ENCODE results near the gene PDE3A.
"Not testable (repeated sequence)": the region's sequence is repeated elsewhere in the genome, so short reads cannot be mapped to it uniquely, and the experiment has no call there.

PDE3A gene
- total RNA-seq, result 0 to 0.11 (median 0) reads per million in 3 experiments

DNA sequence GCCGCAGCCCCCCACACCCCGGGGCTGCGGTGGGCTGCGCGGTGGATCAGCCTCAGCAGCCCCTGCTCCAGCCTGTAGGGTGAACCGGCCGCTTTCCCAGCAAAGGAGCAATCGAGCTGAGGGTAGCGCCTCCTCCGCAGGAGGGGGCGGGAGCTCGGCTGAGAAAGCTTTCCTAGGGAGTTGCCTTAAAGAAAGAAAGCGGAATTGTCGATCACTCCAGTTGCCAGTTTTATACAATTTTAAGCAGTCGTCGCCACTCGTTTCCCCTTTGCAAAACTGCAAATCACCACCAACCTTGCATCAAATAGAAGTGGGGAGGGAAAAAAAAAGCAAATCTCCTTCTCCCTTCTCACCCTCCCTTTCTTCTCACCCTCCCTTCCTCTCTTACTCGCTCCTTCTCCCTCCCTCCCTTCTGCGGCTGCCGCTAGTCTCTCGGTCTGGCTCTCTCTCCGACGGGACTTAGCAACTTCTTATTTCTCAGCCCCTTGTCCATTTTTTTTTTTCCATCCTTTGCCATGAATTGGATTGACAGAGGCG, at the start of gene PDE3A:
Gene PDE3A, plus strand, starts transcription at position 424 of the 537 bp plus-strand sequence. CDS start 748 bp downstream, outside the sequence.
- DNase-seq, result no peak

DNA sequence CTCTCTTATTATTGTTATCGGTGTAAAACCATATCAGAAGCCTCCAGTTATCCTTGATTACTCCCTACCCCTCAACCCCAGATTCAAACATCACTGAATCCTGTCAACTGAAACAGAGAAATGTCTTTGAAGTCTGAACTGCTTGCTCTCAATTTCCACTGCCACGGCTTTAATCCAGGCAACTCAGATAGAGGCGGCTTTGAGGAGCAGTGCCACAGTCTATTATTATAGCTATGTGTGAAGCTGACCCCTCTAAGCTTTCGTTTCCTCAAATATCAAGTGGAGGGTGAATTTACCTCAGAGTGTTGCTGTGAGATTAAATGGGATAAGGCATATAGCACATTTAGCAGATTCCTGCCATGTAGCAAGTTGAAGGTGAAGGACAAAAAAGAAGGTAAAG, 49.0 kb upstream of the PDE3A start:
- no peak for DNase-seq

DNA sequence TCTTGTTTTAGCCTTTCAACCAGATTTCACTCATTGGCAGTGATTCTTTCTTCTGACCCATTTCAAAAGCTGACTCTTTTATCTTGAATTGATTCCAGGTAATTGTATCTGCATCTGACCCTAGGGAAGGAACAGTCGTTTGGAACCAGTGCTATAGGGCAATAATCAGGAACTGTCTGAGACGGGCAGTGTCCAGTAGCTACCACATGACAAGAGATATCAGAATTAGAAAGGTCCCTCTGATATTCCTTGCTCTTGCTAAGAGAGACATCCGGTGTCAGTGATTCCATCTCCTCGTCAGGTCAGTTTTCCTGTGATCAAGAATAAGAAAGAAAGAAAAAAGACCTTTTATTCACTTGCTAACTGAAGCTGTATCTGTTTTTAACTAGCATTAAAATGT, 47.8 kb upstream of the PDE3A start:
- no peak for DNase-seq

DNA sequence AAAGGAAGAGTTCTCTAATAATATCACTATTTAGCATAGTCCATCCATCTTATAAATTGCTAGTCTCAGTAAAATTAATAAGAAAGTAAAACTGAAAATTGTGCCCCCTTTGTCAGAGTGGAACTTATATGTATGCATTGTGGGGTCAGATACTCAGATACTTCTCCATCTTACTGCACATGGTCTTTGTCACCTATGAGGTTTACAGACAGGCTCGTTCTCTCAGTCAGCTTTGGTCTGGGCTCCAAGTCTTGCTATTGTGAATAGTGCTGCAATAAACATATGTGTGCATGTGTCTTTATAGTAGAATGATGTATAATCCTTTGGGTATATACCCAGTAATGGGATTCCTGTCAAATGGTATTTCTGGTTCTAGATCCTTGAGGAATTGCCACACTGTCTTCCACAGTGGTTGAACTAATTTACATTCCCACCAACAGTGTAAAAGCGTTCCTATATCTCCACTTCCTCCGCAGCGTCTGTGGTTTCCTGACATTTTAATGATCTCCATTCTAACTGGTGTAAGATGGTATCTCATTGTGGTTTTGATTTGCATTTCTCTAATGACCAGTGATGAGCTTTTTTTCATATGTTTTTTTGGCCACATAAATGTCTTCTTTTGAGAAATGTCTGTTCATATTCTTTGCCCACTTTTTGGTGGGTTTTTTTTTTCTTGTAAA, 37.4 kb upstream of the PDE3A start:
- not testable (repeated sequence) for DNase-seq

DNA sequence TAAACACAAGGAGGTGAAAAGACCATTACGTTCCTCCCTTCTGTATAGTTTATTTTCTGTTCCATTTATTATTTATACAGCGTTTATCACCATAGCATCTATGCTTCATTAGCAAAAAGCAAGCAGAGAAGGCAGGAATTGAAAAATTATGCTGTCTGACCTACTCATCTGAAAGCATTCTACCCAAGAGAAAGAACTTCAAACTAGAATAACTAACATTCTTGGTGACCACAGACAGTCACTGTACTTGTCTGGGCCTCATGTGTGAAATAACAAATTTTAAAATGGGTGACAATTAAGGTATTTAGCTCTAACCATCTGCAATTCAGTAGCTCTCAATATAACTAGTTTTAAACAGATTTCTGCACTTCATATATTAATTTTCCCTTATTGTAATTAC, 29.3 kb upstream of the PDE3A start:
- DNase-seq, result no peak

DNA sequence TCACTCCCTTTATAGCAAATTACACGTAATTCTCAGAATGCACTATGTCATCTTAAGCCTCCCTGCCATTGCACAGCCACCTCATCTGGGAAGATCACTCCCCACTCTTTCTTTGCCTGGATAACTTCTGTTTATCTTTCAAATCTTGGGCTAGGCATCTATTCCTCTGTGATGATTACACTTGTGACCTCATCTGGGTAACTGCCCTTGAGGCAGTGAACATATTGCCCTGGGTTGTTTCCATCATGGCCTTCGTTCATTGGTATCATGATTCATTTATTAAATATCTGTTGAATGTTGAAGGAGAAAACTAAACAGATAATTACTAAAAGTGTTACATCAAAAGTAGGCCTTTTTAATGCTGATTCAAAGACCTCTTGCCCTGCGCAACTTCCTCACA, 26.2 kb upstream of the PDE3A start:
- no peak for DNase-seq

DNA sequence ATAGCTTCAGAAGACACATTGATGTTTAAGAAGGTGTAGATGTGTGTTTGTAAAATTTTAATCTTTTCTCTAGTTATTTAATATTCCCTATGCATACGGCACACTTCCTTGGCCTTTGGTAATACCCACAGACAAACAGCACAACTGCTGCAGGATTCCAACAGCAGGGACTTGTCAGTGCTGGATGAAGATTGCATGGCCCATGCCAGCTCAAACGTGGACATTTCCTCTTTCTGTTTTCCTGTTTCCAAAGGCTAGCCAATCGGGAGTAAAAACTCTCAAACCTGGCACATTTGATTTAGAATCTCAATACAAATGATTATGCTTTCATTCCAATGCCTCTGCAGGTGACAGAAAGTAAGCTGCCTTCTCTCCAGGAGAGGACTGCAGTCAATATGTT, 22.5 kb upstream of the PDE3A start:
- DNase-seq, result no peak

DNA sequence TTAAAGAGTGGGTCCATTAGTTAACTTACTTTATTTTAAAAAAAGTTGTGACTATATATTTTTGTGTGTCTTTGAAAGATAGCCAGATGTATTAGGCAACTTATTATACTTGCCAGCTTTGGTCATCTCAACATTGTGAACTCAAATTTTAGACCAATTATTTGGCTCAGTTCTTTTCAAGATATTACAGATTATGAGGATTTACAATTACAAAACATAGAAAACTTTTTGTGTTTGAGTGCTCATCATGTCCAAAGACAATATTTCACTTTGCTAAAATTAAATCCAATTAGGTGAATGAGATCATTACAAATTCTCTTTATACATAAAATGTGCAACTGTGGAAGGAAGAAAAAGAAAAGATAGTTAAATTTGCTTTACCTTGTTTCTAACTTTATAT, 18.3 kb upstream of the PDE3A start:
- no peak for DNase-seq

DNA sequence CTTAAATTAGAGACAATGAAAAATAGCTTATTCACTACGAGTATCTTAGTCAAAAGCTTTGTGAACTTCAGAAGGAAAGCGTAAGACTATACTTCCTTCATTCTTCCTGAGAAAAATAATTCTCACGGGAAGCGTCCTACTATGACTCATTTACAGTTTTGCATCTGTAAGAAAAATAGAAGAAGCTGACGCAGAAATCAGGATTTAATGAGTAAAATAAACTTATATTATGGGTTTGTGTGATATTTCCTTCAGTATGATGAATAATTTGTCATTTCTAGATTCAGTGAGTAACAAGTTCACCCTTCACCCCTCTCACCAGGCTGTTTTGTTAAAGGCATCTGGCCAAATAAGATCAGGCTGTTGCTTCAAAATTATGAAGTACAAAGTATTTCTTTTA, 17.8 kb upstream of the PDE3A start:
- no peak for DNase-seq

DNA sequence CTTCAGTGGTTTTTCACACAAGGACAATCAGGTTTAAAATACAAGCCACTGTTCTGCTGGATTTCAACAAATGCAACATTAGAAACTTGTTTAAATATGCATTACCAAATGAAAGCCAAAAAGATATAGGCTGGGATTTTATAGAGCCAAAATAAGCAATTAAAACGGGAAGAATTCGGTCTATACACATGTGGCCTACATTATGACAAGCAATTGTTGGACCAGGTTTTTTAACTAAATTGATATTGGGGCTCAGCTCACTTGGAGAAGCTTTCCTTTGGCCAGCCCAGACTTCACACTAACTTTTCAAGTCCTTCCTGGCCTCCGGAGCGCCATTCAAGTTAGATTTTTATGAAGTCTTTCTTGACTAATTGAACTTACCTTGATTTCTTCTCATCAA, 16.9 kb upstream of the PDE3A start:
- no peak for DNase-seq

DNA sequence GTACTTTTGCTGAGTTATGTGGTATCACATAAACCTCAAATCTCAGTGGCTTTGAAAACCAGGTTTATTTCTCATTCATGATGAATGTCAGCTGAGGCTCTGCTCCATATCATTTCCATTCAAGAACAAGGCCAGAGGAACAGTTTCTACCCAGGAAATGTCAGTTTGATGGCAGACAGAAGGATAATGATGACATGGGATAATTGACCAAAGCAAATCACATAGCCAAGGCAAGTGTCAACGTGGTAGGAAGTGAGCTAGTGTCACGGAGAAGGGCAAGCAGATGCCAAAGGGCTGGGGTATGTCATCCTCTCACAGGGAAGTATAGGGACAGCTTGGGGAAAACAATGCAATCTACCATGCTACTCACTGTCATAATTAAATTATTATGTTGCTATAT, 12.3 kb upstream of the PDE3A start:
- DNase-seq, result no peak

DNA sequence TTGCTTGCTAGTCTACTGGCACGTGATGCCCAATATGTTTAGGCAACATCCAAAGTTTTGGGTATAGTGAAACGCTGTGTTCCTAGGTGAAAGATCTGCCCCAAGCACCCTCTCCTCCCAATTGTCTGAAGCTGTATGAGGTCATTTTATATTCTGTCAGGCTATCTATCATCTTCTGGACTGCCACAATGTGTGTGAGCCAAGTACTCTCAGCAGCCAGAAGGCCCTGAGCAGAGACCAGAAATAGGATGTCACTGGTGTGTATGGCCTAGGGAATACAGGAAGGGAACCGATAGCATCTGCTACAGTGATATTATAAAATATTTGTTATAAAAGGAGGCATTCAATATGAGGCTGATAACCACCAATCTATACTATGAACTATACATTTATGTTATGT, 7.9 kb upstream of the PDE3A start:
- no peak for DNase-seq

DNA sequence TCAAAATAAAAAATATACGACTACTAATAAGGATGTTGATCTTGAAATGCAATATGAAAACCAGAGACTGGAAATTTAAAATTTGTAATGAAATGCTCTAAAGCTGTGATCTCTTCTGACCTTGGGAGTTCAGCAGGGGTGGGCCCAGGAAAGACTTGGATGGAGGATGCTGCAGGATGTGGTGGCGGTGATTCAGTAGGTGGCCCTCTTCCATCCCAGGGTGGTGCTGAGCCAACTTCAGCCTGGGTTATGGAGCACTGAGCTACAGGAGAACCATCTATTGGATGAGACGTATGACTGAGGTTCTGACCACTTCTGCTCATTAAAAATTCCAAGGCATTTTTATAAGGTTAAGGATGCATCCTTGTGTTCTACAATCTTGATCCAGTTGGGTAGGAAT, 6.9 kb upstream of the PDE3A start:
- no peak for DNase-seq

DNA sequence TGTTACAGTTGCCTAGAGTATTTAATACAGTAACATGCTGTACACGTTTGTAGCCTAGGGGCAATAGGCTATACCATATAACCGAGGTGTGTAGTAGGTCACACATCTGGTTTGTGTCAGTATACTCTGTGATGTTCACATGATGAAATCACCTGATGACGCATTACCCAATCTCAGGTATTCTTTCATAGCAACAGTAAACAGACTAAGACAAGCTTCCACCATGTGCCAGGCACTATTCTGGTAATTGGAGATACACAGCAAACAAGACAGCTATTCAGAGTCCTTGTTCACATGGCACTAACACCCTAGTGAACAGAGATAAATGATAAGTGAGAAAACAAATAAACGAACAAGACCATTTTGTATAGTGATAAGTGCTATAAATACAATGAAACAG, 3.8 kb upstream of the PDE3A start:
- DNase-seq, result no peak

DNA sequence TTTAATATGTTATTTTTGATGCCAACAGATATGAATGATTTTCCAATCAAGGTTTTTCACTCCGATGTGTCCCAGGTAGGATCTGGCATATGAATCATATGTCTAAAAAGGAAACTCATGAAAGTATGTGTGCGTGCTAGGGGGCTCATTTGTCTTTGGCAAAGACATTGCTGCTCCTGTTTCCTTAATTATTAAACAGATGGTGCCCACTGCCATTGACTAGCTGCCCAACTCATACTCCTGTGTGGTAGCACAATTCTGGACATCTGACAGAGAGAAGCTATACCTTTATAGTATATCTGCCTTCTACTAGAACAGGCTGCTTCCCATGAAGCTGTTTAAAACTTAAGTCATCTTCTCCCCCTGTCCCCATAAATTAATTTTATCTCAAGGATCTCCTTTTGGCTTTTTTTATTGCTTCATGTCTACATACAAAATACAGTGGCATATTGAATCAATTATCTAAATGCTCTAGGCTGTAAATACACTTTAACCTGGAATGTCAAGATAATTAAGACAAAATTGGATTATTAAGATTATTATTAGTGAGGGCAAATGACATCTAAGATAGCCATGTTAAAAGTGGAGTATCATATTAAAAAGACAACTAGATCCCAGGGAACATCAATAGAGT, 1.4 kb upstream of the PDE3A start:
- DNase-seq, result no peak

DNA sequence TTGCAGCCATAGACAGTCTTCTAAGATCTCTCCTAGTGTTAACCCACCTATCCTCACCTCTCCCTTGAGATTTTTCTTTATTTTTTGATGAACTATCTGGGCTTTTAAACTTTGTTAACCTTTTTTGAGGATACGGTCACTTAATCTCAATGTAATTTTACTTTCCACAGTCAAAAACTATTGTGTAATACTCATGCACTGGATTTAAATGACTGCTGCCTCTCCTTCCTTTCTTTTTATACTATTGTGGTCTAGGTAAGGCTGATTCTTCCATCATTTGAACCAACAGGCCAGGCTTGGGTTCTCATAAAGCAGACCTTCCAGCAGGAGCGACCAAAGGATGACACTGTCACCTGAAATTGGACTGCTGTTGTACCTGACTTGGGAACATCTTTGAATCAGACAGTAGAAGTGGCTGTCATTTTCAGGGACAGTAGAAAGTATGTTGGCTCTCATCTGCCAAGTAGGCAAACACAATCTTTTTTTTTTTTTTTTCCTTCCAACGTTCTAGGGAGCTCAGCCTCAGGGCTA, 689 bp upstream of the PDE3A start:
- no peak for DNase-seq

DNA sequence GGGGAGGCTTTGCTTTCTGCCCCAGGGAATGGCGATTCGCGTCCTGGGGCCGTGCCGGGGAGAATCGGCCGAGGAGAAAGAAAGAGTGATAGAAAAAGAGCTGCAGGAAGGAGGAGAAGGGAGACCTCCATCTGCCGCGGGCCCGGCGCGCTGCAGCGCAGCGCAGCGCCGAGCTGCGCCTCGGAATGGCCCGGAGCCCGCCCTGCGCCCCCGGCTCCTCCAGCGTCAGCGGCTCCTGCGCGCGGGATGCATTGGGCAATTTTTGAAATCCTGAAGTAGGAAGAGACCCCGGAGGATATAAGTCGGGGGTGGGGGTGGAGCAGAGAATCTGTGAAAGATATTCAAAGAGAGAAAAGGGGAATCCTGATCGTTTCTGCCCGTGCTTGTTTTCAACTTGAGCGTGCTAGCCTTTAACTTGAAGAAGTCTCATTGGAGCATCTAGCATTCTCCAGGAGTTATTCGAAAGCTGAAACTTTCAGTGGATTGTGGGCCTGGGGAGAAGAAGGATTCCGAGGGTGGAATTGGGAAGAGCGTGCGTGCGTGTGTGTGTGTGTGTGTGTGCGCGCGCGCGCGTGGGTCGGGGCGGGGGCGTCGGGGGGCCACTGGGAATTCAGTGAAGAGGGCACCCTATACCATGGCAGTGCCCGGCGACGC, 441 bp downstream of the PDE3A start:
- no peak for DNase-seq

DNA sequence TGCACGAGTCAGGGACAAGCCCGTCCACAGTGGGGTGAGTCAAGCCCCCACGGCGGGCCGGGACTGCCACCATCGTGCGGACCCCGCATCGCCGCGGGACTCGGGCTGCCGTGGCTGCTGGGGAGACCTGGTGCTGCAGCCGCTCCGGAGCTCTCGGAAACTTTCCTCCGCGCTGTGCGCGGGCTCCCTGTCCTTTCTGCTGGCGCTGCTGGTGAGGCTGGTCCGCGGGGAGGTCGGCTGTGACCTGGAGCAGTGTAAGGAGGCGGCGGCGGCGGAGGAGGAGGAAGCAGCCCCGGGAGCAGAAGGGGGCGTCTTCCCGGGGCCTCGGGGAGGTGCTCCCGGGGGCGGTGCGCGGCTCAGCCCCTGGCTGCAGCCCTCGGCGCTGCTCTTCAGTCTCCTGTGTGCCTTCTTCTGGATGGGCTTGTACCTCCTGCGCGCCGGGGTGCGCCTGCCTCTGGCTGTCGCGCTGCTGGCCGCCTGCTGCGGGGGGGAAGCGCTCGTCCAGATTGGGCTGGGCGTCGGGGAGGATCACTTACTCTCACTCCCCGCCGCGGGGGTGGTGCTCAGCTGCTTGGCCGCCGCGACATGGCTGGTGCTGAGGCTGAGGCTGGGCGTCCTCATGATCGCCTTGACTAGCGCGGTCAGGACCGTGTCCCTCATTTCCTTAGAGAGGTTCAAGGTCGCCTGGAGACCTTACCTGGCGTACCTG, 1.1 kb downstream of the PDE3A start:
- no peak for DNase-seq

DNA sequence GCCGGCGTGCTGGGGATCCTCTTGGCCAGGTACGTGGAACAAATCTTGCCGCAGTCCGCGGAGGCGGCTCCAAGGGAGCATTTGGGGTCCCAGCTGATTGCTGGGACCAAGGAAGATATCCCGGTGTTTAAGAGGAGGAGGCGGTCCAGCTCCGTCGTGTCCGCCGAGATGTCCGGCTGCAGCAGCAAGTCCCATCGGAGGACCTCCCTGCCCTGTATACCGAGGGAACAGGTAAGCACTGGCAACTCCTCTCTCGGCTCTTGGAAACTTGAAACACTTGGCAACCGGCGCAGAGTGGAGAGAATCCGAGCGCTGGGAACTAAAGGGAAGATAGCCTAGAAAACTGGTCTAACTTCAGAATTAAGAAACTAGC, 1.7 kb downstream of the PDE3A start:
- no peak for DNase-seq

DNA sequence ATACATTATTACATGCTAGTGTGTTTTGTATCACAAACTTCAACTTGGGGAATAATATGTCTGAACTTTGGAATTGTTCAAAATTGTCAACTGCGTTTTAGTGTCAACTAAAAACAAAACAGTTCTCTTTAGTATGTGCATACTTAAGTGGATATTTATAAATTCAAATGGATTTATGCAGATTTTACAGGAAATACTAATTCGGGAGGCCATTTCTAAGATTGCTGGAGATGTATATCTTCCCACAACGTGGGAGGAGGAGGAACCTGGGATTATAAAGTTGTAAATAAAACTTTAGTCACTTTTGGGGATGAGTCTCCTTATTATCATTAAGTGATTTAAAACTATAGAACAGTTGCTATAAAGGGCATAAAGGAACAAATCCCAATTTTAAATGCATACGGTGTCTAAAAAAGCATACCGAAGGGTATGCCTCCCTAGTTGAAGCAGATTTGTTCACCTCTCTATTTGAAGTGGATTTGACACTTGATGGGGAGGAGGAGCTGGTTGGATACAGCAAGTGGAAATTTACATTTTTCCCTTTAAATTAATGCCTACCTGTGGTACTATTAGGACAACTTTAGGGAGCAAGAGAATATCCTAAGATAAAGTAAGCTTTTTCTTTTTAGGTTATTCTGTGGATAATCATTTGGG, 2.7 kb downstream of the PDE3A start:
- DNase-seq, result no peak

DNA sequence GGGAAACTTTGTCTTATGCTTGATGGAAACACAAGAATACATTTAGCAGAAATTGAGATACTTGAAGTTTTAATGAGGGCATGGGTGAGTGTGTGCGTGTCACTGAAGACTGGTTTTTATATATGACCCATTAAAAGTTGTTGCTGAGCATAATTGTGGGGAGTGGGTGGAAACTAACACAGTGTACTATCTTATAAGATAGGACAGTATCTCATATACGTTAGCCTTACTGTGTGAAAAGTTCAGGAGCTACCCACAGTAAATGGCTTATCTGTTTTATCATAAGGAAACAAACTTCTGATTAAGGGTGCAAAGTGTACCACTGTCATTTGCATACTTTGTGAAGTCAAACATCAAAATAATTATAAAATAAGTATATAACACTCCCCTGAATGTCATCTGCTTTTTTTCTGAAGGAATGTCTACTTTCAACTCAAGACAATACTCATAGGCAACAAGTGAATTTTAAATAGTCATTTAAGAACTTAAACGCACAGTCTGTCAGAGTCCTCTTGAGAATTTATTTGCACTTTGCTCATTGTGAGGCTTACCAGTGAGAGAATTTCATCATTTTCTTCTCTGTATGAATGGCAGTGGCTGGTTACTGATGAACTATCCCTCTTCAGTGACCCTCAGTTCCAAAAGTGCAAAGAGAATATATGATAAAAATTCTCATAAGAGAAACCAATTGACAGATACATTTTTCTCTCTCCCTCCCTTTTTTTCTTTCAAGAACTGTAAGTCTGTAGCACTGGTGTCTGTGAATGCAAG, 4.2 kb downstream of the PDE3A start:
- DNase-seq, result no peak

DNA sequence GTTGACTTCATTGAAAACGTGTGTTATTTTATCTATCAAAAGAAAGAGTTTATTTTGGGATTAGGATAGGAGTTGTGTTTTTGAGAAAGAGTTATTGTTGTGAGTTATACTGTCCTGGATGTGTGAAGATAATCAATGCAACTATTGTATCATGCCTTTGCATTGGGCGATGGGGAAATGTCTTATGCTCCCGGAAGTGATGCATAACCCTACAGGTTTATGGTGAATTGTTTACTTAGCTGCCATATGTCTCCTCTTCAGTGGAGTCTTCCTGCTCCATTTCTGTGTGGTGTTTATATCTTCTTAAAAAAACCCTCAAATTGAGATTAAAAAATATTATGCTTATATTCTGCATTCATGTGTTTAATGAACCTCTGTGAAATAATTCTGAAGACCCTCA, 6.5 kb downstream of the PDE3A start:
- DNase-seq, result no peak
